NCI-H526 (cell line): ENCODE results near the gene PTPRCAP.

ENCODE experiments used
- DNase-seq, 2 experiments: peaks; one replicate each; lab custom pipeline; 2025; lab: John Stamatoyannopoulos, UW

PTPRCAP gene

DNA sequence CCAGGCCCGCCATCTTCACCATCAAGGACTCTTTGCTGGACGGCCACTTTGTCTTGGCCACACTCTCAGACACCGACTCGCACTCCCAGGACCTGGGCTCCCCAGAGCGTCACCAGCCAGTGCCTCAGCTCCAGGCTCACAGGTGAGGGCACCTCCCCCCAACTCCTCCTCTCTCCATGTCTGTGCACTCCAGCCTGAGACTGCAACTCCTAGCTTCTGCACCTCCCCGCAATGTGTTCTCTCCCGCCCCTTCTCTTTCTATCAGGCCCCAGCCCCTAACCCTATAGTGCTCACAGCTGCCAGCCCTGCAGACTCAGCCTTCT is 41.3 kb downstream of the PTPRCAP start:
- DNase-seq: no peak

DNA sequence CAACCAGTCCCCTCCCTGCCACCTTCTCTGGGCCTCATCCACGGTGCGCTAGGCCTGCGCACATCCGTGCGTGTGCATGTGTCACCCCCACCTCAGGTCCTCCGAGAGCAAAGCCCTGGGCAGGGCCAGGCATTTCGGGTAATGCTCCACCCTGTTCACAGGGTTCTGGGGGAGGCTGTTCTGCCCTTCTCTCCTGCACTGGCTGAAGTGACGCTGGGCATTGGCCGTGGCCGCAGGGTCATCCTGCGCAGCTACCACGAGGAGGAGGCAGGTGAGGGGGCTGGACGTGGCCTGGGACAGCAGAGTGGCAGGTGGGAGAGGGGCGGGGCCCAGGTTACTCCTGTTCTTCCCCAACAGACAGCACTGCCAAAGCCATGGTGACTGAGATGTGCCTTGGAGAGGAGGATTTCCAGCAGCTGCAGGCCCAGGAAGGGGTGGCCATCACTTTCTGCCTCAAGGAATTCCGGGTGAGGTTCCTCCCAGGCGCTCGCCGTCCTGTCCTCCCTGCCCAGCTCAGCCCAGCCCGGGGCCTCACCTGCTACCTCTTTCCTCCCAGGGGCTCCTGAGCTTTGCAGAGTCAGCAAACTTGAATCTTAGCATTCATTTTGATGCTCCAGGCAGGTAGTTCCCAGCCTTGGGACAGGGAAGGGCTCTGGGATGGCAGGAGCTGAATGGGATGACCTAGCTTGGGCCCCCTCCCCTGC is 41.8 kb downstream of the PTPRCAP start:
- no peak for DNase-seq

DNA sequence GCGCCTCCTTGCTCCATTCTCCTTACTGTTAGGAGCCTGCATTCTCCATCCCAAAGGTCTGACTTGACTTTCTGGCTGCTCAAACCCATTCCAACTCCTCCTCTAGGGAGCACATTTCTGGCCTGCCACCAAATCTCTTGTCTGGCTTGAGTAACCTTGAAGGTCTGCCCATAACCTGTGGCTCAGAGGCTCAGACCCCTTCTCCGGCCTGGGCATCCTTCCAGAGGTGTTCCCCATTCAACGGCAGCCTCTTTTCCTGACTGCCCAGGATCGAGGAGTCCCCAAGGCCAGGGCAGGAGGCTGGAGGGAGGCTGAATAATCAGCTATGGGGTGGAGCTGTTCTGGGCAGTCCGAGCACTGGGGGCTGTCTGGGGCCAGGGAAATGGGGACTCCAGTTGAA is 43.5 kb downstream of the PTPRCAP start:
- no peak for DNase-seq

DNA sequence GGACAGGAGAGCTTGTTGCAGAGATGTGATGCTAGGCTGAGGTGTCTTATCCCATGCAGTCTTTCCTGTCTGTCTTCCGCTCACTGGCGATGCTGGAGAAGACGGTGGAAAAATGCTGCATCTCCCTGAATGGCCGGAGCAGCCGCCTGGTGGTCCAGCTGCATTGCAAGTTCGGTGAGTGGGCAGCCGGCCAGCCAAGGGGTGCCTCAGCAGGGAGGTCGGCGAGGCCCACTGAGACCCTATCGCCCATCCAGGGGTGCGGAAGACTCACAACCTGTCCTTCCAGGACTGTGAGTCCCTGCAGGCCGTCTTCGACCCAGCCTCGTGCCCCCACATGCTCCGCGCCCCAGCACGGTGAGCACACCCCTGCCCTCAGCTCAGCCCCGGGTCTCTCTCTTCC is 44.0 kb downstream of the PTPRCAP start:
- no peak for DNase-seq

DNA sequence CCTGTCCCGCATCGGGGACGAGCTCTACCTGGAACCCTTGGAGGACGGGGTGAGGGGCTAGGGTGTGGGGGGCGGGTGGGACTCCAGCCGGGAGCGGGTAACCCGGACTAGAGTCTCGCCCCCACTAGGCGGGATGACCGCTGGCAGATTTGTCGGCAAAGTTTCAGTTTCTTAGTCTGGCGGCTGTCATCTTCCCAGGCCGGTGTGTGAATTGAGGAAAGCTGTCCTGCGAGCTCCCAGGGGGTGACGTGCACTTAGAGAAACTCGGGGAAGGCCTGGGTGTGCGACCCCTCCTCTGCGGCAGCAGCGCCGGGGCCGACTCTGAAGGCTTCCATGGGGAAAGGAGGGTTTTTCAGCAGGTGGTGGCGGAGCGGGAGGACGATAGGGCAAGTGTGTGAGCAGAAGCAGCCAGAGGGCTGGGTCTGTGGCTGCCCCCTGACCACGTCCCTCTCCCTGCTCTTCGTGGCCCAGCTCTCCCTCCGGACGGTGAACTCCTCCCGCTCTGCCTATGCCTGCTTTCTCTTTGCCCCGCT is 45.2 kb downstream of the PTPRCAP start:
- no peak for DNase-seq

DNA sequence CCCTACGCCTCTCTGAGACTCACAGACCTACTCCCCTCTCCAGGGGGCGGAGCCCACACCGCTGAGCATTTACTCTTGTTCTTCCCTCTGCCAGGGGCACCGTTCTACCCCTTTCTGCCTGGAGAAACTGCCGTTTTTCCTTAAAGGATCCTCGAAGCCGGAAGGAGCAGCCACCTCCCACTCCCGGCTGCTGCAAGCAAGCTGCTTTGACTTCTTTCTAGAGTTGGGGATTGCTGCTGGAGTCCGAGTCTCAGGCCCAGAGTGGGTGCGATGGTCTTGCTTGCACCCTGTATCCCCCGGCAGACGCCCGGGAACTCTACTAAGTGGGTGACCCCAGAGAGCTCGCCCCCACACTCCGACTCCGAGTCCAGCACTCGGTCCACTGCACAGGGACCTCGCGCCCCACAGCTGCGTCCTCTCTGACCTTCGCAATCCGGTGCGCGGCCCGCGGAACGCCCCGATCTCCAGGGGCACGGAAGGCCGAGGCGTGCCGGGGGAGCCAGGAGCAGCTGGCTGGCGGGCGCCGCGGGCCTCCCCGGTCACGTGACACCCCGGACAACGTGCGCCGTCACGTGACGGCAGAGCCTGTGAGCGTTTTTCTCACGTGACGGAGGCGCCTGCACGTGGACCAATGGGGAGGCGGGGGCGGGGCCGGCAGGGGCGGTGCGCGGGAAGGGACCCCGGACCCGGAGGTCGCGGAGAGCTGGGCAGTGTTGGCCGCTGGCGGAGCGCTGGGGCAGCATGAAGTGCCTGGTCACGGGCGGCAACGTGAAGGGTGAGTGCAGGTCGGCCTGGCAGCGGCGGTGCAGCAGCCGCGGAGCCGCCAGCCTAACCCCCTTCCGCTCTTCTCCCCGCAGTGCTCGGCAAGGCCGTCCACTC is 45.9 kb downstream of the PTPRCAP start, which contains the start of gene RAD9A:
TSS of gene RAD9A (plus strand) at position 683 of the 879 bp plus-strand sequence. CDS start at position 742, 59 bp downstream.
- peak; percentile 85 to 99 for DNase-seq

DNA sequence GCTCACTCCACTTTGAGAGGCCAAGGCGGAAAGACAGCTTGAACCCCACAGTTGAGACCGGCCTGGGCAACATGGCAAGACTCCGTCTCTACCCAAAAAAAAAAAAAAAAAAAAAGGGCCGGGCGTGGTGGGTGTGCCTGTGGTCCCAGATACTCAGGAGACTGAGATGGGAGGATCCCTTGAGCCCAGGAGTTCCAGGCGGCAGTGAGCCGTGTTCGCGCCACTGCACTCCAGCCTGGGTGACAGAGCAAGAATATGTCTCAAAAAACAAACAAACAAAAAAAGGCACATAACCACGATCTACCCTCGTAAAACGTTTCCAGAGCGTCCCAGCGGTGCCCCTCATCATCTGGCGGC is 46.6 kb downstream of the PTPRCAP start:
- no peak for DNase-seq

DNA sequence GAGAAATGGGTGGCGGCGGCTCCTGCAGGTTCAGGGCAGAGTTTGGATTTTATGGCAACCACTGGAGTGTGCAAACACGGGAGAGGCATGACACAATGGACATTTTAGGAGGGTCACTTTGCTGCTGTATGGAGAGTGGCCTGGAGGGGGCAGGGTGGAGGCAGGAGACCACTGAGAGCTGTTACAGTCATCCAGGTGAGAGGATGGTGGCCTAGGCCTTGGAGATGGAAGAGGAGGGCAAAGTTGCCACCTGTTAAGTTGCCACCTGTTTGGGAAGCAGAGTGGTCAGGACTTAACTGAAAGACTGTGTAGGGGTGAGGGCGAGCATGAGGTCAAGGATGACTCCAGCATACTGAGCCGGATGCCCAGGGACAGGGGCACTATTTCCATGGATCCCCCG is 48.0 kb downstream of the PTPRCAP start:
- peak; percentile 22 to 74 for DNase-seq

DNA sequence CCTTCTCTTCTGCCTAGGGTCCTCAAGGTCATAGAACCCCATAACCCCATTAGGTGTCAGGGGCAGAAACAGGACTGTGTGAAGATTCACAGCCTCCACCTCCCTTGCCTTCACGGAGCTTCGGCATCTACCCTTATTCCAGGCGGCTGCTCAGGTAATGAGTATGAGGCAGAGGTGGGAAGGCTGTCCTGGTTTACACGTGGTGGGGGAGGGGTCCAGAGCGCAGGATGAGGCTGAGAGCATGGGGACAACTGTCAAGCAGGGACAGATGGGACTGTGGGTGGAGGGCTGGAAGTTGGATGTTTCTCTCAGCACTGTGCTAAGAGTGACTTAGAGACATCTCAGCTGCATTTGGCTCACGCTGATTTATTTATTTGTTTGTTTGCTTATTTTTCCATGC is 50.0 kb downstream of the PTPRCAP start:
- no peak for DNase-seq

DNA sequence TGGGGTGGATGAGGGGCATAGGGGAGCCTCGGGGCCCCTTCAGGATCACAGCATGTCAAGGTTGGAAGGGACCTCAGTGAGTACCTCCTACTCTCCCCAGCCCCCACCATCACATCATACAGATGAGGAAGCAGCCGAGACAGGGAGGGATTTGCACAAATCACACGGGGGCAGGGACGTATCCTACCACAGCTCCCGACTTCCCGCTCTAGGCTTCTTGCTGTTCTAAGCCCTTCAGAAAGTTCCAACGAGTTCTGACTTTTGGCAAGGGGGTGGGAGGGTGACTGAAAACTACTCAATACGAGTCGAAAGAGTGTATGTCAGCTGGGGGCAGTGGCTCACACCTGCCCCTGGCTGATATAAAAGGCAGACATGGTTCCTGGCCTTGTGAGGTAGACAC is 50.4 kb downstream of the PTPRCAP start:
- no peak for DNase-seq
